DND-41 (cell line): ENCODE results near the gene APOE.

Experiments
- CTCF ChIP-seq: IDR thresholded peaks from 2 replicates; pipeline ENCODE4 v1.5.1; 2012; ENCODE audit warnings: borderline replicate concordance, low read length, moderate library complexity, mild to moderate bottlenecking; ENCODE audit not compliant: poor library complexity, severe bottlenecking; ENCODE audit errors: extremely low read depth
- EZH2 ChIP-seq: IDR thresholded peaks from 3 replicates; pipeline ENCODE4 v1.6.1; 2012; ENCODE audit warnings: borderline replicate concordance, low read depth, mild to moderate bottlenecking, moderate library complexity, low read length, inconsistent platforms; ENCODE audit not compliant: severe bottlenecking

GRCh38 chr19:44863990-44864389, 41.6 kb upstream of the APOE start:
- TF ChIP-seq CTCF: no peak
- TF ChIP-seq EZH2: no peak
